Mesothelial cell of epicardium (in vitro differentiated cells): ENCODE measurements around the gene RASSF1. TPM values are rescaled to one million over a fixed set of nuclear protein-coding genes. Genes with fewer than 3 reads are reported as not detected.

Experiments used
- DNase-seq, 2 experiments: peaks; one replicate each; pipeline ENCODE4 v3.0.0; 2021; ENCODE audit warnings: low spot score in 2 of 2; ENCODE audit not compliant: unreplicated experiment in 2 of 2
- H3K27ac Mint-ChIP-seq: 2 replicates; pipeline ENCODE4 v1.8.0; 2021; ENCODE audit warnings: mixed read lengths
- H3K27me3 Mint-ChIP-seq: 2 replicates; pipeline ENCODE4 v1.8.0; 2021; ENCODE audit warnings: low read depth, mixed read lengths
- H3K36me3 Mint-ChIP-seq: 2 replicates; pipeline ENCODE4 v1.8.0; 2021; ENCODE audit warnings: mixed read lengths
- H3K4me1 Mint-ChIP-seq: 2 replicates; pipeline ENCODE4 v1.8.0; 2021; ENCODE audit warnings: mixed read lengths
- H3K4me3 Mint-ChIP-seq: 2 replicates; pipeline ENCODE4 v1.8.0; 2021; ENCODE audit warnings: mild to moderate bottlenecking, moderate library complexity, mixed read lengths
- H3K9me3 Mint-ChIP-seq: 2 replicates; pipeline ENCODE4 v1.8.0; 2021; ENCODE audit warnings: mixed read lengths
- total RNA-seq: library from RNA; stranded (reverse); gene quantifications from 3 replicates; pipeline ENCODE4 v1.2.1, GENCODE V29; 2021
- TF ChIP-seq, protein P1 (sequence below): fragments of 200-600 bp; sonication (generic); IDR thresholded peaks from one replicate; pipeline ENCODE4 v1.5.0; 2021; ENCODE audit warnings: antibody characterized with exemption; ENCODE audit not compliant: unreplicated experiment

The RASSF1 gene
- total RNA-seq, 1 donor from 2014 or later = 15.4 TPM

DNA sequence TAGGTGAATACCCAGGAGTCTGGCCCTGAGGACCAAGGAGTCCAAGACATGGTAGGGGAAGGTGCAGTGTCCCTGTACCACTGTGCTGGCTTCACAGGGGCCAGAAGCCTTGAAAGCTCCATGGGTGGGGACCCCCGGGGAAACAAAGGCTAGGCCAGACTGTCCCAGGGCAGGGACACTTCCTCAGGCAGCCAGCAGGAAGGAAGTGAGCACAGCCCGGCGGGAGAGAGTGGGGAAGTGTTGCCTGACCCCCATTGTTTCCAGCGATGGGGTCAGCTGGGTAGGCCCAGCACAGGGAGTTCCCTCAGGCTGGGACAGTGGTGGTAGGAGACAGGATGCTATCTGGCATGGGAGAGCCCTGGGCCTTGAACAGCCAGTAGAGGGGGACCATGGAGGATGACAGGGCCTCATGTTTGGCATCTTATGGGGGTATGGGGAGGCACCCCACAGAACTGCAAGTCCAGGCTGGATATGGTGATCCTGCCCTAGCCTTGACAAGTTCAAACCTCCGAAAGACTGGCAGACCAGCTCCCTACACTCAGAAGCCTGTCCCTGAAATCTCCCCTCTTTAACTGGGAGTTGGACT is 16.9 kb downstream of the RASSF1 start:
- no peak overlapping the region for H3K4me3 Mint-ChIP-seq

DNA sequence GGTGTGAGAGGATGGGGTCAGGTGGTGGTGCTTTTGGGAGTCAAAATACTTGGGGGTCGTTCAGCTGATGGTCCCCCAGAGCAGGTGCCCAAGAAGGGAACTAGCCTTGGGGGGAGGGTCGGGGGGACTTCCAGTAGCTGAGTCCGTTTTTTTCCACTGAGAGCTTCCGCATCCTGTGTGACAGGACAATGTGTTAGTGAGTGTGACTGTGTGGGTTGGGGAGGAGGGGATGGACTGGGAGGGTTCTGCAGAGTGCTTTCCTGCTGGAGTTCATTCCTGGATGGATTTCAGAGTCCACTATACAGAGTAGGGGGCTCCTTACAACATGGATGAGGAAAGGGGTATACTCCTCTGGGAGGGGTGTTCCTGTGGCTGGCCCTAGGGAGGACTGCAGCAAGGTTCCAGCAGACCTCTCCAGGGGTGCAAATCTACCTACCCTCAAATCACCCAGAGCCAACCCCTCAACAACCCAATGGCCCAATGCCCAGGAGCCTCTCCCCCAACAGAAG is 17.5 kb downstream of the RASSF1 start:
- Mint-ChIP-seq H3K4me3 (no peak overlapping the region), H3K27me3 (no peaks in the 10 kb centered on the region), H3K27ac (no peak overlapping the region), H3K4me1 (peaks cover 46% of the 10 kb centered on the region), H3K9me3 (no peaks in the 10 kb centered on the region), H3K36me3 (peaks cover 5% of the 10 kb centered on the region)
- TF ChIP-seq, protein P1, sequence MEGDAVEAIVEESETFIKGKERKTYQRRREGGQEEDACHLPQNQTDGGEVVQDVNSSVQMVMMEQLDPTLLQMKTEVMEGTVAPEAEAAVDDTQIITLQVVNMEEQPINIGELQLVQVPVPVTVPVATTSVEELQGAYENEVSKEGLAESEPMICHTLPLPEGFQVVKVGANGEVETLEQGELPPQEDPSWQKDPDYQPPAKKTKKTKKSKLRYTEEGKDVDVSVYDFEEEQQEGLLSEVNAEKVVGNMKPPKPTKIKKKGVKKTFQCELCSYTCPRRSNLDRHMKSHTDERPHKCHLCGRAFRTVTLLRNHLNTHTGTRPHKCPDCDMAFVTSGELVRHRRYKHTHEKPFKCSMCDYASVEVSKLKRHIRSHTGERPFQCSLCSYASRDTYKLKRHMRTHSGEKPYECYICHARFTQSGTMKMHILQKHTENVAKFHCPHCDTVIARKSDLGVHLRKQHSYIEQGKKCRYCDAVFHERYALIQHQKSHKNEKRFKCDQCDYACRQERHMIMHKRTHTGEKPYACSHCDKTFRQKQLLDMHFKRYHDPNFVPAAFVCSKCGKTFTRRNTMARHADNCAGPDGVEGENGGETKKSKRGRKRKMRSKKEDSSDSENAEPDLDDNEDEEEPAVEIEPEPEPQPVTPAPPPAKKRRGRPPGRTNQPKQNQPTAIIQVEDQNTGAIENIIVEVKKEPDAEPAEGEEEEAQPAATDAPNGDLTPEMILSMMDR = no peak
- no peak for DNase-seq

More for the DNA sequence above, 16.9 kb downstream of the RASSF1 start:
- Mint-ChIP-seq H3K4me1 (peaks cover 47% of the 10 kb centered on the region), H3K36me3 (peaks cover 2% of the 10 kb centered on the region), H3K9me3 (no peaks in the 10 kb centered on the region), H3K27ac (no peak overlapping the region), H3K27me3 (no peaks in the 10 kb centered on the region)
- TF ChIP-seq, protein P1 = no peak
- no peak for DNase-seq

DNA sequence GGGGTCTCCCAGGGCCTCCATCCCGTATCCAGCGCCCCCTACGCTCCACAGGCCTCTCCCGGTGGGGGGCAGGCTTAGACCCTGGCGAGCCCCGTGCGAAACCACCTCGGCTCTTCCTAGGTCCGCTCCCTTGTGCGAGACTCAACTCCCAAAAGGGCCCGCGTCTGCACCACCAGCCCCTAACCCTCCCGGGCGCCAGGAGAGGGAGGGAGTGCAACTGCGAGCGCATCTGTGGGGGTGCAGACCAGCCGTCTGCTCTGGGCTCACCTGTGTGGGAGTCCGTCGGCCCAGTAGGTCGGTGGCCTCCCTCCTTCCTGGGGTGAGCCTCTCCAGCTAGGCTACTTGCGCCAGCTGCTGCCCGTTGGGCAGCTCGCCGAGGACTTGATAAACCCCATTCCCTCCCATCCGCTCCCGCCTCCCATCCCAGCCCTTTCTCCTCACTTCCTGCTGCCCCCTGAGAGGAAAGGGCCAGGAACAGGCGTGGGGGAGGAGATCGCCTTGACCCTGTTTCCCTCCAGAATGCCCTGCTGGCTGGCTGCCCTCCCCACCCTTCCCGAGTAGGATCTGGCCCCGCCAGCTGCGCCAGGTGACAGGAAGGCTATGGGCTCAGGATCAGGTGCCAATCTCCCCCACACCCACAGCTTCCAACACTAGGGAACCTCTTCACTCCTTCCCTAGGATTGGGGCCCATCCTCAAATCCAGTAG is 18.1 kb downstream of the RASSF1 start, which contains the start of gene HYAL2:
TSS of gene HYAL2 (minus strand) at position 360 of the 706 bp plus-strand sequence. CDS start 2,256 bp downstream, outside the sequence.
- peak within 1 kb of the TSS; percentile 81 for H3K4me3 Mint-ChIP-seq
- H3K27me3 Mint-ChIP-seq = no peaks in the 10 kb centered on the region
- DNase-seq = no peak
- H3K4me1 Mint-ChIP-seq = peaks cover 49% of the 10 kb centered on the region
- no peaks in the 10 kb centered on the region for H3K9me3 Mint-ChIP-seq
- TF ChIP-seq, protein P1 = no peak
- peak within 1 kb of the TSS; percentile 95 for H3K27ac Mint-ChIP-seq
- peaks cover 5% of the 10 kb centered on the region for H3K36me3 Mint-ChIP-seq

DNA sequence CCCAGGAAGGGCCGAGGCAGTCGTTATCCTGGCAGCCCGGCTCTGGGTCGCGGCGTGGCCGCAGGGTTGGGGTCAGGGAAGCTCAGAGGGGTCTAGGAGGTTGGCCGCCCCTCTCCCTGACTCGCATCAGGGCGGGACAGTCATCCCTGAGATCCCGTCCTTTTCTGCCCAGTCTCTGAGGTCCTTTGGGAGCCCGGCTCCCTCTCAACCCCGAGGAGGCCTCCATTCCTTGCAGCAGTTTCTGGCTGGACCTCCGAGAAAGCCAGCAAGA is 18.6 kb downstream of the RASSF1 start:
- Mint-ChIP-seq H3K27me3 (no peaks in the 10 kb centered on the region), H3K4me1 (peaks cover 51% of the 10 kb centered on the region), H3K27ac (peak overlapping the region; percentile 53), H3K36me3 (peaks cover 5% of the 10 kb centered on the region), H3K4me3 (peak overlapping the region; percentile 81), H3K9me3 (no peaks in the 10 kb centered on the region)
- TF ChIP-seq, protein P1 = no peak
- no peak for DNase-seq

DNA sequence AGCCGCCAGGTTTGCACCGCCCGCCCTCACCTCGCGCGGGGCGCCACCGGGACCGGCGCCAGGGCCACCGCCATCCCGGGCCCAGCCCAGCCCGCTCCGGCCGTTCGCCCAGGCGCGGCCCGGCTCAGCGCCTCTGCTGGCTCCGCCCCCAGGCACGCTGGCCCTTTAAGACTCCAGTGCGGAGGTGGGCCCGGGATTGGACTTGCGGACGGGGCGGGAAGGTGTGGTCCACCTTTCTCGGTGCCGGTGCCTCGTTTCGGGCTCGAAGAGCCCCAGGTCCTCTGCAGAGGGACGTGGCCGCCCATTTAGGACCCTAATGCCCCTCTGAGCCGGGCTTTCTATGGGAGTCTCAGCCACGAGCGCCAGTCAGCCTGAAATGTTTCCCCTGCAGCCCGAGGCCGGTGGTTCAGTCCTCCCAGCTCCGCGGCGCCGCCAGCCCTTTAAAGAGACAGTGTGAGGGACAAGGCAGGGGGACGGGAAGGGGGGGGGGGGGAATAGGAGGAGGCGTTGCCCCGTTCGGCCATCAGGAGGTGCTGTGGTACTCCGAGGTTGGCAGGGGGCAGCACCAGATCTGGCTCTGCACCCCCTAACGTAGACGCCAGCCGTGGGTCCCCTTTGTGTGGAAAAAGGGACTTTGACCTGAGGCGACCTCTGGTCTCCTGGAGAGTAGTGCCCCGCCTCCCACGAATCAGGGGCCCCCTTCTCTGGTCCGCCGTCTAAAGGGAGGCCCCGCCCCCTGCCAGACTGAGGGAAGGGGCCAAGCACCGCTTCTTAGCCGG is 19.1 kb downstream of the RASSF1 start:
- Mint-ChIP-seq H3K36me3 (peaks cover 8% of the 10 kb centered on the region), H3K4me3 (peak overlapping the region; percentile 88), H3K27ac (peak overlapping the region; percentile 95), H3K4me1 (peaks cover 52% of the 10 kb centered on the region), H3K27me3 (no peaks in the 10 kb centered on the region), H3K9me3 (no peaks in the 10 kb centered on the region)
- peak; percentile 71 to 88 for DNase-seq
- TF ChIP-seq, protein P1 = peak; percentile 60
